ENCODE data around the gene ARTN. TPM values are rescaled to one million over a fixed set of nuclear protein-coding genes. Genes with fewer than 3 reads are reported as not detected.

Gene ARTN
- total RNA-seq, 1 experiment from 2014 or later = 10.6 TPM

DNA sequence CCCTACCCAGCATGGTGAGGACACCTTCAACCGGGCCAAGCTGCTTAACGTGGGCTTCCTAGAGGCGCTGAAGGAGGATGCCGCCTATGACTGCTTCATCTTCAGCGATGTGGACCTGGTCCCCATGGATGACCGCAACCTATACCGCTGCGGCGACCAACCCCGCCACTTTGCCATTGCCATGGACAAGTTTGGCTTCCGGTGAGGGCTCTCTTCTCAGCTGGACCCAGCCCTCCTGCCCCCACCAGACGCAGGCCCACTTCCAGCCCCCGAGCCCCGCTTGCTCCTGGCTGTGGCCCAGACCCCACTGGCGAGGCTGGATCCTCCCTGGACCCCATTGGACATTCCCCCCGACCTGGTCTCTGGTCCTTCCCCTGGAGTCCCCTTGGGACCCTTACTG is 51.3 kb downstream of the ARTN start:
- Mint-ChIP-seq H3K27me3 (ENCODE audit: low read depth) (no peaks in the 10 kb centered on the region; the same call in none of the 2 replicates), H3K27ac (no peak overlapping the region), H3K9me3 (no peaks in the 10 kb centered on the region; a peak in 1 of 5 replicates), H3K4me3 (no peak overlapping the region), H3K4me1 (peaks cover 9% of the 10 kb centered on the region in 2 experiments), H3K36me3 (ENCODE audit: insufficient read depth in 1 of 3, low read depth in 3 of 3) (peaks cover 15 to 49% (median 47%) of the 10 kb centered on the region in 3 experiments; a peak in 6 of 7 replicates)
- no peak for DNase-seq
- Histone ChIP-seq H2AK5ac (ENCODE audit: insufficient read length, low read length) (no peak overlapping the region), H3K14ac (ENCODE audit: insufficient read depth, low read length) (no peak overlapping the region), H3K79me1 (ENCODE audit: insufficient read depth, low read depth, low read length, poor library complexity, severe bottlenecking) (no peaks in the 10 kb centered on the region), H3K27me3 (ENCODE audit: insufficient read depth, low read length) (no peaks in the 10 kb centered on the region), H2BK20ac (ENCODE audit: low read depth, low read length, poor library complexity, severe bottlenecking) (no peak overlapping the region), H4K91ac (ENCODE audit: insufficient read length, low read depth, low read length) (no peak overlapping the region), H3K4me1 (ENCODE audit: insufficient read depth, low read length) (peaks cover 3% of the 10 kb centered on the region; the same call in 1 of the 2 replicates), H3K56ac (ENCODE audit: insufficient read length, low read depth, low read length) (no peak overlapping the region), H2BK15ac (ENCODE audit: low read depth, low read length) (no peak overlapping the region), H4K8ac (replicated peaks; ENCODE audit: insufficient read length, low read depth, low read length) (no peak overlapping the region), H2BK12ac (ENCODE audit: insufficient read length, low read depth, low read length) (no peak overlapping the region), H3T11ph (ENCODE audit: low read length) (no peak overlapping the region), H4K20me1 (ENCODE audit: control insufficient read depth, insufficient read depth, insufficient read length) (no peaks in the 10 kb centered on the region), H2BK5ac (ENCODE audit: insufficient read length, low read length) (no peak overlapping the region), H3K79me2 (ENCODE audit: insufficient read depth, low read length) (no peaks in the 10 kb centered on the region; the same call in 1 of the 2 replicates), H3K23me2 (ENCODE audit: insufficient read length, low read depth, low read length, poor library complexity, severe bottlenecking) (peaks cover 3% of the 10 kb centered on the region), H2BK120ac (ENCODE audit: low read depth, low read length, poor library complexity, severe bottlenecking) (no peak overlapping the region), H3K27ac (ENCODE audit: insufficient read length, low read depth, low read length) (no peak overlapping the region), H3K4ac (ENCODE audit: low read depth, low read length) (no peak overlapping the region), H3K18ac (ENCODE audit: insufficient read length, low read depth, low read length) (no peak overlapping the region), H4K5ac (ENCODE audit: insufficient read length, low read depth, low read length) (no peak overlapping the region), H3K9me3 (ENCODE audit: control insufficient read depth, low read depth, low read length) (no peaks in the 10 kb centered on the region), H3K4me2 (ENCODE audit: insufficient read depth, insufficient read length, low read length) (no peak overlapping the region), H3K23ac (ENCODE audit: insufficient read length, low read depth, low read length) (no peak overlapping the region), H3K9ac (ENCODE audit: extremely low read depth, insufficient read length, low read length) (no peak overlapping the region), H2AFZ (ENCODE audit: low read length) (no peak overlapping the region)
- TF ChIP-seq, protein P1, sequence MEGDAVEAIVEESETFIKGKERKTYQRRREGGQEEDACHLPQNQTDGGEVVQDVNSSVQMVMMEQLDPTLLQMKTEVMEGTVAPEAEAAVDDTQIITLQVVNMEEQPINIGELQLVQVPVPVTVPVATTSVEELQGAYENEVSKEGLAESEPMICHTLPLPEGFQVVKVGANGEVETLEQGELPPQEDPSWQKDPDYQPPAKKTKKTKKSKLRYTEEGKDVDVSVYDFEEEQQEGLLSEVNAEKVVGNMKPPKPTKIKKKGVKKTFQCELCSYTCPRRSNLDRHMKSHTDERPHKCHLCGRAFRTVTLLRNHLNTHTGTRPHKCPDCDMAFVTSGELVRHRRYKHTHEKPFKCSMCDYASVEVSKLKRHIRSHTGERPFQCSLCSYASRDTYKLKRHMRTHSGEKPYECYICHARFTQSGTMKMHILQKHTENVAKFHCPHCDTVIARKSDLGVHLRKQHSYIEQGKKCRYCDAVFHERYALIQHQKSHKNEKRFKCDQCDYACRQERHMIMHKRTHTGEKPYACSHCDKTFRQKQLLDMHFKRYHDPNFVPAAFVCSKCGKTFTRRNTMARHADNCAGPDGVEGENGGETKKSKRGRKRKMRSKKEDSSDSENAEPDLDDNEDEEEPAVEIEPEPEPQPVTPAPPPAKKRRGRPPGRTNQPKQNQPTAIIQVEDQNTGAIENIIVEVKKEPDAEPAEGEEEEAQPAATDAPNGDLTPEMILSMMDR (conservative IDR thresholded peaks at IDR 0.05) = no peak
- no CpG with 5 or more reads among the region's 16 CpGs for WGBS (ENCODE audit: extremely low coverage, insufficient read length, low lambda C conversion rate)
